Measurements from ENCODE around the gene TBC1D22A.

DNA sequence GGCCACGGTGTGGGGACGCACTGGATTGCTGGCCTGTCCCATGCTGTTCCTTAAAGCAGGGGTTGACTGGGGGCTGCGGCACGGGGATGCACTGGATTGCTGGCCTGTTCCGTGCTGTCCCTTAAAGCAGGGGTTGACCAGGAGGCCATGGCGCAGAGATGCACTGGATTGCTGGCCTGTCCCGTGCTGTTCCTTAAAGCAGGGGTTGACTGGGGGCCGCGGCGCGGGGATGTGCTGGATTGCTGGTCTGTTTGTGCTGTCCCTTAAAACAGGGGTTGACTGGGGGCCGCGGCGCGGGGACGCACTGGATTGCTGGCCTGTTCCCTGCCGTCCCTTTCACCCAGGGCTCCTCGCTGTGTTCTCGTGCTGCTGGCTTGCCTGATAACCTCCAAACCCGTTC lies 383.4 kb downstream of the TBC1D22A start:
- TF ChIP-seq, protein P1, sequence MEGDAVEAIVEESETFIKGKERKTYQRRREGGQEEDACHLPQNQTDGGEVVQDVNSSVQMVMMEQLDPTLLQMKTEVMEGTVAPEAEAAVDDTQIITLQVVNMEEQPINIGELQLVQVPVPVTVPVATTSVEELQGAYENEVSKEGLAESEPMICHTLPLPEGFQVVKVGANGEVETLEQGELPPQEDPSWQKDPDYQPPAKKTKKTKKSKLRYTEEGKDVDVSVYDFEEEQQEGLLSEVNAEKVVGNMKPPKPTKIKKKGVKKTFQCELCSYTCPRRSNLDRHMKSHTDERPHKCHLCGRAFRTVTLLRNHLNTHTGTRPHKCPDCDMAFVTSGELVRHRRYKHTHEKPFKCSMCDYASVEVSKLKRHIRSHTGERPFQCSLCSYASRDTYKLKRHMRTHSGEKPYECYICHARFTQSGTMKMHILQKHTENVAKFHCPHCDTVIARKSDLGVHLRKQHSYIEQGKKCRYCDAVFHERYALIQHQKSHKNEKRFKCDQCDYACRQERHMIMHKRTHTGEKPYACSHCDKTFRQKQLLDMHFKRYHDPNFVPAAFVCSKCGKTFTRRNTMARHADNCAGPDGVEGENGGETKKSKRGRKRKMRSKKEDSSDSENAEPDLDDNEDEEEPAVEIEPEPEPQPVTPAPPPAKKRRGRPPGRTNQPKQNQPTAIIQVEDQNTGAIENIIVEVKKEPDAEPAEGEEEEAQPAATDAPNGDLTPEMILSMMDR (IDR thresholded peaks at IDR 0.05): no peak
- TF ChIP-seq POLR2A (IDR thresholded peaks at IDR 0.05): no peak

Data from gastroesophageal sphincter (tissue), 3 donors.